H9 (cell line): Measurements from ENCODE around the gene RTTN. TPM values are rescaled to one million over a fixed set of nuclear protein-coding genes. Genes with fewer than 3 reads are reported as not detected.

ENCODE experiments used
- DNase-seq: peaks from one replicate; pipeline ENCODE4 v3.0.0-alpha.2; 2017
- H2AFZ ChIP-seq: one replicate; pipeline ENCODE4 v1.6.1; 2013; ENCODE audit warnings: mild to moderate bottlenecking, low read length, control low read depth, moderate library complexity
- H2AK5ac ChIP-seq: 2 replicates; pipeline ENCODE4 v1.6.1; 2013; ENCODE audit warnings: low read length, control low read depth, mixed read lengths; ENCODE audit not compliant: insufficient read length
- H2BK120ac ChIP-seq: one replicate; pipeline ENCODE4 v1.6.1; 2013; ENCODE audit warnings: low read depth, mild to moderate bottlenecking, low read length, control low read depth, inconsistent platforms; ENCODE audit not compliant: poor library complexity, severe bottlenecking
- H2BK12ac ChIP-seq: 2 replicates; pipeline ENCODE4 v1.6.1; 2013; ENCODE audit warnings: low read length, control low read depth, mixed read lengths, low read depth; ENCODE audit not compliant: insufficient read length
- H2BK15ac ChIP-seq: 2 replicates; pipeline ENCODE4 v1.6.1; 2013; ENCODE audit warnings: low read depth, low read length, control low read depth
- H2BK20ac ChIP-seq: one replicate; pipeline ENCODE4 v1.6.1; 2013; ENCODE audit warnings: low read depth, mild to moderate bottlenecking, low read length, control low read depth, inconsistent platforms; ENCODE audit not compliant: poor library complexity, severe bottlenecking
- H2BK5ac ChIP-seq: 2 replicates; pipeline ENCODE4 v1.6.1; 2013; ENCODE audit warnings: low read length, control low read depth, mixed read lengths; ENCODE audit not compliant: insufficient read length
- H3K14ac ChIP-seq: 2 replicates; pipeline ENCODE4 v1.6.1; 2013; ENCODE audit warnings: low read length, control low read depth; ENCODE audit not compliant: insufficient read depth
- H3K18ac ChIP-seq: 2 replicates; pipeline ENCODE4 v1.6.1; 2013; ENCODE audit warnings: low read depth, mild to moderate bottlenecking, mixed read lengths, low read length, control low read depth; ENCODE audit not compliant: insufficient read length
- H3K23ac ChIP-seq: 2 replicates; pipeline ENCODE4 v1.6.1; 2013; ENCODE audit warnings: low read length, control low read depth, mixed read lengths, low read depth; ENCODE audit not compliant: insufficient read length
- H3K23me2 ChIP-seq: 2 replicates; pipeline ENCODE4 v1.6.1; 2013; ENCODE audit warnings: low read depth, mild to moderate bottlenecking, mixed read lengths, low read length, control low read depth; ENCODE audit not compliant: insufficient read length, poor library complexity, severe bottlenecking
- H3K27ac ChIP-seq: 2 replicates; pipeline ENCODE4 v1.5.1; 2013; ENCODE audit warnings: low read length, control low read depth, mixed read lengths, low read depth; ENCODE audit not compliant: insufficient read length
- H3K27me3 ChIP-seq: 2 replicates; pipeline ENCODE4 v1.6.1; 2013; ENCODE audit warnings: low read length, control low read depth, inconsistent platforms; ENCODE audit not compliant: insufficient read depth
- H3K4ac ChIP-seq: 2 replicates; pipeline ENCODE4 v1.6.1; 2013; ENCODE audit warnings: low read depth, mild to moderate bottlenecking, control low read depth, inconsistent platforms, low read length, moderate library complexity
- H3K4me1 ChIP-seq: 2 replicates; pipeline ENCODE4 v1.6.1; 2013; ENCODE audit warnings: low read length, control low read depth, inconsistent platforms; ENCODE audit not compliant: insufficient read depth
- H3K4me2 ChIP-seq: 2 replicates; pipeline ENCODE4 v1.6.1; 2013; ENCODE audit warnings: low read length, control low read depth, mixed read lengths; ENCODE audit not compliant: insufficient read length, insufficient read depth
- H3K56ac ChIP-seq: 2 replicates; pipeline ENCODE4 v1.6.1; 2013; ENCODE audit warnings: low read depth, mild to moderate bottlenecking, mixed read lengths, low read length, control low read depth; ENCODE audit not compliant: insufficient read length
- H3K79me1 ChIP-seq: 2 replicates; pipeline ENCODE4 v1.6.1; 2013; ENCODE audit warnings: low read depth, mild to moderate bottlenecking, moderate library complexity, low read length, control low read depth, inconsistent platforms; ENCODE audit not compliant: insufficient read depth, poor library complexity, severe bottlenecking
- H3K79me2 ChIP-seq: 2 replicates; pipeline ENCODE4 v1.6.1; 2013; ENCODE audit warnings: low read length, control low read depth, inconsistent platforms; ENCODE audit not compliant: insufficient read depth
- H3K9ac ChIP-seq: 2 replicates; pipeline ENCODE4 v1.6.1; 2013; ENCODE audit warnings: low read length, control low read depth, mixed read lengths; ENCODE audit not compliant: insufficient read length; ENCODE audit errors: extremely low read depth
- H3K9me3 ChIP-seq: one replicate; pipeline ENCODE4 v1.6.1; 2013; ENCODE audit warnings: low read depth, low read length, inconsistent platforms; ENCODE audit not compliant: control insufficient read depth
- H3T11ph ChIP-seq: one replicate; pipeline ENCODE4 v1.6.1; 2013; ENCODE audit warnings: mild to moderate bottlenecking, low read length, control low read depth, inconsistent platforms
- H4K20me1 ChIP-seq: one replicate; pipeline ENCODE4 v1.6.1; 2013; ENCODE audit not compliant: control insufficient read depth, insufficient read length, insufficient read depth
- H4K5ac ChIP-seq: 2 replicates; pipeline ENCODE4 v1.6.1; 2013; ENCODE audit warnings: low read depth, mild to moderate bottlenecking, mixed read lengths, low read length, control low read depth; ENCODE audit not compliant: insufficient read length
- H4K8ac ChIP-seq: replicated peaks from 2 replicates; pipeline ENCODE4 v1.6.1; 2013; ENCODE audit warnings: low read length, control low read depth, mixed read lengths, low read depth; ENCODE audit not compliant: insufficient read length
- H4K91ac ChIP-seq: 2 replicates; pipeline ENCODE4 v1.6.1; 2013; ENCODE audit warnings: low read depth, mild to moderate bottlenecking, moderate library complexity, mixed read lengths, low read length, control low read depth; ENCODE audit not compliant: insufficient read length
- H3K27ac Mint-ChIP-seq, 3 experiments: 2 replicates in 2 of 3; 3 replicates in 1 of 3; pipeline ENCODE4 v1.8.0; 2020 to 2021; ENCODE audit warnings: mixed read lengths in 3 of 3, mild to moderate bottlenecking in 1 of 3, moderate library complexity in 1 of 3
- H3K27me3 Mint-ChIP-seq: 2 replicates; pipeline ENCODE4 v1.8.0; 2021; ENCODE audit warnings: low read depth, mild to moderate bottlenecking, moderate library complexity, mixed read lengths
- H3K36me3 Mint-ChIP-seq, 3 experiments: 2 replicates in 2 of 3; 3 replicates in 1 of 3; pipeline ENCODE4 v1.8.0; 2020 to 2021; ENCODE audit warnings: low read depth in 3 of 3, mixed read lengths in 3 of 3; ENCODE audit not compliant: insufficient read depth in 1 of 3
- H3K4me1 Mint-ChIP-seq, 2 experiments: 2 replicates each; pipeline ENCODE4 v1.8.0; 2020; ENCODE audit warnings: mixed read lengths in 2 of 2
- H3K4me3 Mint-ChIP-seq, 2 experiments: 2 replicates in 1 of 2; 3 replicates in 1 of 2; pipeline ENCODE4 v1.8.0; 2020 to 2021; ENCODE audit warnings: mild to moderate bottlenecking in 2 of 2, mixed read lengths in 2 of 2, moderate library complexity in 1 of 2
- H3K9me3 Mint-ChIP-seq, 2 experiments: 2 replicates in 1 of 2; 3 replicates in 1 of 2; pipeline ENCODE4 v1.8.0; 2020; ENCODE audit warnings: mild to moderate bottlenecking in 2 of 2, mixed read lengths in 2 of 2, moderate library complexity in 1 of 2
- CTCF ChIP-seq: fragments of 200-600 bp; sonication (generic); conservative IDR thresholded peaks from 3 replicates; pipeline ENCODE4 v1.8.0; 2021; ENCODE audit warnings: antibody characterized with exemption, mild to moderate bottlenecking
- WGBS: extraction: QIAGEN DNeasy Blood & Tissue Kit; methylation state at CpG from one replicate; pipeline ENCODE4 v1.1.7; 2013; ENCODE audit warnings: missing lambda C conversion rate, low lambda C conversion rate, mixed read lengths; ENCODE audit not compliant: insufficient read length; ENCODE audit errors: extremely low coverage; 5-methylcytosine and 5-hydroxymethylcytosine counted together
- total RNA-seq: library from RNA; stranded (reverse); gene quantifications from 2 replicates; pipeline ENCODE4 v1.2.1, GENCODE V29; 2021

Gene RTTN
- total RNA-seq, 1 experiment from 2014 or later, result 17.6 TPM

DNA sequence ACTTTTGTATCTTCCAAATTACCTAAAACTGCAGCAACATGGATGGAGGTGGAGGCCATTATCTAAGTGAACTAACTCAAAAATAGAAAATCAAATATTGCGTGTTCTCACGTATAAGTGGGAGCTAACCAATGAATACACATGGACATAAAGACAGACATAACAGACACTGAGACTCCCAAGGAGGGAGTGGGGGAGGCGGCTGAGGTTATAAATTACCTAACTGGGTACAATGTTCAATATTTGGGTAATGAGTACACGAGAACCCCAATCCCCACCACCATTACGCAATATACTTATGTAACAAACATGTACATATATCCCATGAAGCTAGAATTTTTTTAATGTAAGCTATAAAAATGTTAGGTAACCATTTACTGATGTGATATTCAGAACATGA, 119.8 kb downstream of the RTTN start:
- Histone ChIP-seq H4K8ac (no peak overlapping the region), H4K5ac (no peak overlapping the region), H3K18ac (no peak overlapping the region), H3K27me3 (no peaks in the 10 kb centered on the region), H3K56ac (no peak overlapping the region), H3K9me3 (no peaks in the 10 kb centered on the region), H2BK15ac (no peak overlapping the region), H2BK12ac (no peak overlapping the region), H2BK20ac (no peak overlapping the region), H3K79me2 (no peaks in the 10 kb centered on the region), H2AFZ (no peak overlapping the region), H2BK5ac (no peak overlapping the region), H4K20me1 (no peaks in the 10 kb centered on the region), H3K14ac (no peak overlapping the region), H3K4me1 (no peaks in the 10 kb centered on the region), H3K4ac (no peak overlapping the region), H2BK120ac (no peak overlapping the region), H3K4me2 (no peak overlapping the region), H3K27ac (no peak overlapping the region), H4K91ac (no peak overlapping the region), H3K23me2 (no peaks in the 10 kb centered on the region), H2AK5ac (no peak overlapping the region), H3K23ac (no peak overlapping the region), H3K9ac (no peak overlapping the region), H3K79me1 (no peaks in the 10 kb centered on the region), H3T11ph (no peak overlapping the region)
- no CpG with 5 or more reads among the region's 5 CpGs for WGBS
- Mint-ChIP-seq H3K4me1 (no peaks in the 10 kb centered on the region), H3K27ac (no peak overlapping the region), H3K36me3 (peaks cover 9 to 11% (median 10%) of the 10 kb centered on the region in 3 experiments), H3K9me3 (no peaks in the 10 kb centered on the region), H3K4me3 (no peak overlapping the region), H3K27me3 (no peaks in the 10 kb centered on the region)
- TF ChIP-seq CTCF, result no peak
- DNase-seq, result no peak
